Measurements from ENCODE around the gene HMGB4. TPM values are rescaled to one million over a fixed set of nuclear protein-coding genes. Genes with fewer than 3 reads are reported as not detected.

The HMGB4 gene
- polyA plus RNA-seq, 1 of the 3 experiments (the other 2 are of a cell fraction), result not detected

DNA sequence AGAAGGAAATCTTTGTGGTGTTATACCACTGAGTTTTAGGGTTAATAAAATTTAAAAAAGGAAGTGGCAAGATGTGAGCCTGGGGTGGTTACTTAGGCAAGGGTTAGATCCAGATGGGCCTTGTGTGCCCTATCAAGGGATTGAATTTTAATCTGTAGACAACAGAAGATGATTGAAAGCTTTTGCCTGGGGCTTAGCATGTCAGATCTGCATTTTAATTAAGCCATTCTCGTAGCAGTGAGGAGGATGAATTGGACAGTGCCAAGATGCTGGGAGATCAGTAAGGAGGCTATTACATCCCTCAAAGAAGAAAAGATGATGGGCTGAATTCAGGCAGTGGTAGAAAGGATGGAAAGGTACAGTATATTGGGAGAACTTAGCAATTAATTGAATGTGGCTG lies 42.3 kb downstream of the HMGB4 start:
- H2AFZ ChIP-seq (ENCODE audit: low read depth), result no peak overlapping the region
- H3K27ac ChIP-seq (ENCODE audit: low read depth in 2 of 2, low read length in 1 of 2), result no peak overlapping the region
- no peaks in the 10 kb centered on the region for H3K9me2 ChIP-seq
- no peaks in the 10 kb centered on the region for H3K36me3 ChIP-seq (replicated peaks in 1 of 2; ENCODE audit: control insufficient read depth in 1 of 2, insufficient read depth in 2 of 2, low read length in 1 of 2)
- no peaks in the 10 kb centered on the region for H3K9me3 ChIP-seq
- H3K27me3 ChIP-seq (ENCODE audit: insufficient read depth), result no peaks in the 10 kb centered on the region
- H3K4me2 ChIP-seq, result no peak overlapping the region
- no peak overlapping the region for H3K9ac ChIP-seq
- H3K4me3 ChIP-seq (ENCODE audit: low read depth in 2 of 2, low read length in 1 of 2), result no peak overlapping the region
- WGBS (ENCODE audit: low lambda C conversion rate), result 10% methylated on average over 1 of the region's 1 CpG
- H3K4me1 ChIP-seq (ENCODE audit: control insufficient read depth in 1 of 2, insufficient read depth in 2 of 2, low read depth in 1 of 2, low read length in 1 of 2), result peaks cover 0 to 3% of the 10 kb centered on the region in 2 experiments; a peak in 2 of 4 replicates
- TF ChIP-seq EP300 (IDR thresholded peaks at IDR 0.05; ENCODE audit: borderline replicate concordance in 1 of 2, low read depth in 1 of 2, low read length in 1 of 2) (no peak), SIN3A (IDR thresholded peaks at IDR 0.05; ENCODE audit: borderline replicate concordance, low read depth, low read length) (no peak), TCF12 (IDR thresholded peaks at IDR 0.05) (no peak), SMC3 (IDR thresholded peaks at IDR 0.05; ENCODE audit: low read depth, low read length) (no peak), RFX5 (IDR thresholded peaks at IDR 0.05; ENCODE audit: low read length) (no peak), ELF1 (IDR thresholded peaks at IDR 0.05) (no peak), YY1 (IDR thresholded peaks at IDR 0.05; ENCODE audit: low read depth) (no peak), MXI1 (IDR thresholded peaks at IDR 0.05; ENCODE audit: low read depth, low read length) (no peak), RXRA (IDR thresholded peaks at IDR 0.05; ENCODE audit: borderline replicate concordance, low read depth) (no peak), GABPA (IDR thresholded peaks at IDR 0.05; ENCODE audit: low read depth) (no peak), CHD2 (IDR thresholded peaks at IDR 0.05; ENCODE audit: low read length, partially characterized antibody) (no peak), GATA2 (CRISPR knock-in tag; IDR thresholded peaks at IDR 0.05) (no peak), JUND (IDR thresholded peaks at IDR 0.05) (no peak)
- TF ChIP-seq, protein P1, sequence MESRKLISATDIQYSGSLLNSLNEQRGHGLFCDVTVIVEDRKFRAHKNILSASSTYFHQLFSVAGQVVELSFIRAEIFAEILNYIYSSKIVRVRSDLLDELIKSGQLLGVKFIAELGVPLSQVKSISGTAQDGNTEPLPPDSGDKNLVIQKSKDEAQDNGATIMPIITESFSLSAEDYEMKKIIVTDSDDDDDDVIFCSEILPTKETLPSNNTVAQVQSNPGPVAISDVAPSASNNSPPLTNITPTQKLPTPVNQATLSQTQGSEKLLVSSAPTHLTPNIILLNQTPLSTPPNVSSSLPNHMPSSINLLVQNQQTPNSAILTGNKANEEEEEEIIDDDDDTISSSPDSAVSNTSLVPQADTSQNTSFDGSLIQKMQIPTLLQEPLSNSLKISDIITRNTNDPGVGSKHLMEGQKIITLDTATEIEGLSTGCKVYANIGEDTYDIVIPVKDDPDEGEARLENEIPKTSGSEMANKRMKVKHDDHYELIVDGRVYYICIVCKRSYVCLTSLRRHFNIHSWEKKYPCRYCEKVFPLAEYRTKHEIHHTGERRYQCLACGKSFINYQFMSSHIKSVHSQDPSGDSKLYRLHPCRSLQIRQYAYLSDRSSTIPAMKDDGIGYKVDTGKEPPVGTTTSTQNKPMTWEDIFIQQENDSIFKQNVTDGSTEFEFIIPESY (IDR thresholded peaks at IDR 0.05; ENCODE audit: borderline replicate concordance, low read depth), result no peak
- TF ChIP-seq, protein P2, sequence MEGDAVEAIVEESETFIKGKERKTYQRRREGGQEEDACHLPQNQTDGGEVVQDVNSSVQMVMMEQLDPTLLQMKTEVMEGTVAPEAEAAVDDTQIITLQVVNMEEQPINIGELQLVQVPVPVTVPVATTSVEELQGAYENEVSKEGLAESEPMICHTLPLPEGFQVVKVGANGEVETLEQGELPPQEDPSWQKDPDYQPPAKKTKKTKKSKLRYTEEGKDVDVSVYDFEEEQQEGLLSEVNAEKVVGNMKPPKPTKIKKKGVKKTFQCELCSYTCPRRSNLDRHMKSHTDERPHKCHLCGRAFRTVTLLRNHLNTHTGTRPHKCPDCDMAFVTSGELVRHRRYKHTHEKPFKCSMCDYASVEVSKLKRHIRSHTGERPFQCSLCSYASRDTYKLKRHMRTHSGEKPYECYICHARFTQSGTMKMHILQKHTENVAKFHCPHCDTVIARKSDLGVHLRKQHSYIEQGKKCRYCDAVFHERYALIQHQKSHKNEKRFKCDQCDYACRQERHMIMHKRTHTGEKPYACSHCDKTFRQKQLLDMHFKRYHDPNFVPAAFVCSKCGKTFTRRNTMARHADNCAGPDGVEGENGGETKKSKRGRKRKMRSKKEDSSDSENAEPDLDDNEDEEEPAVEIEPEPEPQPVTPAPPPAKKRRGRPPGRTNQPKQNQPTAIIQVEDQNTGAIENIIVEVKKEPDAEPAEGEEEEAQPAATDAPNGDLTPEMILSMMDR (IDR thresholded peaks at IDR 0.05), result no peak
- H3K79me2 ChIP-seq (ENCODE audit: insufficient read depth), result no peaks in the 10 kb centered on the region
- CTCF ChIA-PET, result interaction anchor here (1.1 kb wide), 1 partner anchor 208 kb away, joined by 3 read pairs; no protein-coding TSS in a partner anchor
- POLR2A ChIA-PET, result no interaction called here
- H4K20me1 ChIP-seq (ENCODE audit: insufficient read depth), result no peaks in the 10 kb centered on the region
- DNase-seq, result no peak
- no peaks in the 10 kb centered on the region for H3F3A ChIP-seq (replicated peaks; ENCODE audit: insufficient read depth)

DNA sequence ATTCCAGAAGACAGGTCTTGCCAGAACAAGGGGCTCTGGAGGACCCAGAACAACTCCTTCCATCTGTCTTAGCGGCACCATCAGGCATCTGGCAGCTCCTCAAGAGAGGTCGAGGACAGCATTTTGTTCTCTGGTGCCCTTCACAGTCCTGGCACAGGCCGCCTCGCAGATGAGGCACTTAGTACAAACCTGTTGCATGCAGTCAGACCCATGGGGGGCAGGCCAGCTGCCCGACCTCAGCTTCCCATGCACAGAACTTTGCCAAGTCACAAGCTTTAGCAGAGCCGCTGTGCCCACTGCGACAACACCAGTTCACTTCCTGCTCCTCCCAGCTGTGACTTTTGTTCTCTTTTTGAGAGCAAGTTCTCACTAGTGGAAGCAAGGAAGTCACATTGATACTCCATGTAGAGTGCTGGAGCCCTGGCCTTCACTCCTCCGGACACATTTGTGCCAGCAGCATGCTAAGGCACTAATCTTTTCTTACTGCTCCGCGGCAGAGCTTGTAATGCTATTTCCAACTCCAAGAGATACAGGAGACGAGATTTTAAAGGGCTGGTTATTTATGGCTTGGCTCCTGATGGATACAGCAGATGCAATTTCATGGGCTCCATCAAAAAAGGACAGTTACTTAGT lies 44.6 kb downstream of the HMGB4 start:
- H3K9ac ChIP-seq, result no peak overlapping the region
- H3K4me3 ChIP-seq (ENCODE audit: low read depth in 2 of 2, low read length in 1 of 2), result no peak overlapping the region
- POLR2A ChIA-PET, result no interaction called here
- no peaks in the 10 kb centered on the region for H4K20me1 ChIP-seq (ENCODE audit: insufficient read depth)
- H3K4me2 ChIP-seq, result no peak overlapping the region
- TF ChIP-seq SIN3A (IDR thresholded peaks at IDR 0.05; ENCODE audit: borderline replicate concordance, low read depth, low read length) (no peak), CHD2 (IDR thresholded peaks at IDR 0.05; ENCODE audit: low read length, partially characterized antibody) (no peak), RFX5 (IDR thresholded peaks at IDR 0.05; ENCODE audit: low read length) (no peak), YY1 (IDR thresholded peaks at IDR 0.05; ENCODE audit: low read depth) (no peak)
- 51% methylated on average over 8 of the region's 11 CpGs for WGBS (ENCODE audit: low lambda C conversion rate)
- H3K9me2 ChIP-seq, result no peaks in the 10 kb centered on the region
- H3F3A ChIP-seq (replicated peaks; ENCODE audit: insufficient read depth), result no peaks in the 10 kb centered on the region
- no peaks in the 10 kb centered on the region for H3K27me3 ChIP-seq (ENCODE audit: insufficient read depth)
- H3K27ac ChIP-seq (ENCODE audit: low read depth in 2 of 2, low read length in 1 of 2), result no peak overlapping the region
- H3K9me3 ChIP-seq, result no peaks in the 10 kb centered on the region
- no peaks in the 10 kb centered on the region for H3K4me1 ChIP-seq (ENCODE audit: control insufficient read depth in 1 of 2, insufficient read depth in 2 of 2, low read depth in 1 of 2, low read length in 1 of 2)
- H2AFZ ChIP-seq (ENCODE audit: low read depth), result no peak overlapping the region
- no peak for DNase-seq
- no peaks in the 10 kb centered on the region for H3K79me2 ChIP-seq (ENCODE audit: insufficient read depth)
- H3K36me3 ChIP-seq (replicated peaks in 1 of 2; ENCODE audit: control insufficient read depth in 1 of 2, insufficient read depth in 2 of 2, low read length in 1 of 2), result no peaks in the 10 kb centered on the region
- CTCF ChIA-PET, result interaction anchor here (1.5 kb wide), 1 partner anchor 9 kb away, joined by 5 read pairs; no protein-coding TSS in a partner anchor

Measured in SK-N-SH (cell line).